Measurements from ENCODE around the gene ARPC1B.
"Not testable (repeated sequence)": the region's sequence is repeated elsewhere in the genome, so short reads cannot be mapped to it uniquely, and the experiment has no call there.

The ARPC1B gene

GRCh38 chr7:99429756-99430155 is 55.2 kb downstream of the ARPC1B start:
- no peak overlapping the region for H3K4me3 ChIP-seq (ENCODE audit: control insufficient read depth, low read depth, low read length)
- DNase-seq (ENCODE audit: low read depth) = no peak
- TF ChIP-seq CTCF (conservative IDR thresholded peaks at IDR 0.05; ENCODE audit: control insufficient read depth, insufficient read depth, low read depth, low read length) = no peak

- DNase-seq (ENCODE audit: low read depth); H3K4me3 ChIP-seq (ENCODE audit: control insufficient read depth, low read depth, low read length): not testable (repeated sequence)
Observed at GRCh38 chr7:99431756-99432540, 57.4 kb downstream of the ARPC1B start.

- no peak for TF ChIP-seq CTCF (conservative IDR thresholded peaks at IDR 0.05; ENCODE audit: control insufficient read depth, insufficient read depth, low read depth, low read length)
- H3K4me3 ChIP-seq (ENCODE audit: control insufficient read depth, low read depth, low read length) = no peak overlapping the region
- DNase-seq (ENCODE audit: low read depth) = no peak
Observed at GRCh38 chr7:99433158-99433557, 58.6 kb downstream of the ARPC1B start.

- DNase-seq (ENCODE audit: low read depth) = no peak
- TF ChIP-seq CTCF (conservative IDR thresholded peaks at IDR 0.05; ENCODE audit: control insufficient read depth, insufficient read depth, low read depth, low read length) = no peak
- H3K4me3 ChIP-seq (ENCODE audit: control insufficient read depth, low read depth, low read length) = peak overlapping the region; percentile 77
Observed at GRCh38 chr7:99437946-99438572, 63.5 kb downstream of the ARPC1B start.

- peak within 1 kb of the TSS; percentile 77 for H3K4me3 ChIP-seq (ENCODE audit: control insufficient read depth, low read depth, low read length)
- TF ChIP-seq CTCF (conservative IDR thresholded peaks at IDR 0.05; ENCODE audit: control insufficient read depth, insufficient read depth, low read depth, low read length) = no peak
- peak; percentile 93 for DNase-seq (ENCODE audit: low read depth)
Observed at GRCh38 chr7:99438573-99439480, 64.3 kb downstream of the ARPC1B start, which contains the start of the genes CPSF4 and PTCD1. CPSF4 (plus strand) TSS chr7:99438943; CDS start chr7:99439083, 140 bp downstream. PTCD1 (minus strand) TSS chr7:99438798; CDS start chr7:99435242, 3,556 bp downstream.

- H3K4me3 ChIP-seq (ENCODE audit: control insufficient read depth, low read depth, low read length) = peak overlapping the region; percentile 77
- no peak for TF ChIP-seq CTCF (conservative IDR thresholded peaks at IDR 0.05; ENCODE audit: control insufficient read depth, insufficient read depth, low read depth, low read length)
- peak; percentile 23 for DNase-seq (ENCODE audit: low read depth)
Observed at GRCh38 chr7:99440195-99440594, 65.7 kb downstream of the ARPC1B start.

Measured in fibroblast of mammary gland (primary cell).